EL (cell line): ENCODE measurements around the gene COG4.

Experiments
- DNase-seq: peaks from one replicate; pipeline ENCODE4 v3.0.0-alpha.2; 2016

COG4 gene

GRCh38 chr16:70526403-70526802 lies 3.0 kb upstream of the COG4 start:
- DNase-seq: no peak

- DNase-seq: peak; percentile 17
These were observed 1.1 kb upstream of the COG4 start for GRCh38 chr16:70524399-70524825.

- DNase-seq: peak; percentile 72
These were observed 517 bp upstream of the COG4 start, which contains the start of gene SF3B3 for GRCh38 chr16:70523743-70524398. TSS of gene SF3B3 (plus strand) at chr16:70523816. CDS start at chr16:70526657, 2,841 bp downstream.

GRCh38 chr16:70522216-70523075 lies 908 bp downstream of the COG4 start:
- no peak for DNase-seq

- peak; percentile 74 for DNase-seq
These were observed 2.6 kb downstream of the COG4 start for GRCh38 chr16:70520612-70521297.

- peak; percentile 79 for DNase-seq
These were observed 10.9 kb downstream of the COG4 start for GRCh38 chr16:70512456-70512855.

GRCh38 chr16:70511833-70512232 lies 11.5 kb downstream of the COG4 start:
- no peak for DNase-seq

GRCh38 chr16:70510216-70510615 lies 13.1 kb downstream of the COG4 start:
- DNase-seq: no peak

- no peak for DNase-seq
These were observed 14.6 kb downstream of the COG4 start for GRCh38 chr16:70508752-70509151.

- no peak for DNase-seq
These were observed 26.8 kb downstream of the COG4 start for GRCh38 chr16:70496513-70496912.

- no peak for DNase-seq
These were observed 27.8 kb downstream of the COG4 start for GRCh38 chr16:70495425-70496182.

GRCh38 chr16:70494777-70495176 lies 28.6 kb downstream of the COG4 start:
- no peak for DNase-seq

- no peak for DNase-seq
These were observed 29.1 kb downstream of the COG4 start for GRCh38 chr16:70494202-70494770.

GRCh38 chr16:70493802-70494201 lies 29.6 kb downstream of the COG4 start:
- DNase-seq: peak; percentile 20

GRCh38 chr16:70490261-70490660 lies 33.1 kb downstream of the COG4 start:
- DNase-seq: no peak

- DNase-seq: no peak
These were observed 38.5 kb downstream of the COG4 start for GRCh38 chr16:70484867-70485266.

GRCh38 chr16:70483426-70483825 lies 39.9 kb downstream of the COG4 start:
- DNase-seq: no peak

GRCh38 chr16:70482624-70483023 lies 40.7 kb downstream of the COG4 start:
- peak; percentile 19 for DNase-seq

GRCh38 chr16:70481929-70482536 lies 41.3 kb downstream of the COG4 start:
- peak; percentile 72 for DNase-seq

- DNase-seq: no peak
These were observed 42.9 kb downstream of the COG4 start for GRCh38 chr16:70480127-70481105.

GRCh38 chr16:70478912-70479341 lies 44.4 kb downstream of the COG4 start:
- no peak for DNase-seq
